ENCODE measurements around the gene LMO7. TPM values are rescaled to one million over a fixed set of nuclear protein-coding genes. Genes with fewer than 3 reads are reported as not detected.

Gene LMO7
- polyA plus RNA-seq, 5 donors, result 113 to 213 (median 199) TPM

GRCh38 chr13:75798353-75799255, 162.5 kb downstream of the LMO7 start:
- no peak for DNase-seq

DNA sequence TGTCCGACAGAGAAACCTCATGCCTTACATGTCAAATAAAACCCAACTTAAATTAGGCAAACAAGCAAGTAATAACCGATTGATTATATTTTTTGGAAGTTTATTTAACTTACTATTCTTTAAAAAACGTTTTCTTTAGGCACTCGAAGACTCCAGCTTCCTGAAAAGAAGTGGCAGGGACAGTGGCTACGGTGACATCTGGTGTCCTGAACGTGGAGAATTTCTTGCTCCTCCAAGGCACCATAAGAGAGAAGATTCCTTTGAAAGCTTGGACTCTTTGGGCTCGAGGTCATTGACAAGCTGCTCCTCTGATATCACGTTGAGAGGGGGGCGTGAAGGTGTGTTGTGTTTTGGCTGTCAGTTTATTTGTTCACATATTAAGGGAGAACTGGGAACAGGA, 164.4 kb downstream of the LMO7 start:
- DNase-seq, result no peak

DNA sequence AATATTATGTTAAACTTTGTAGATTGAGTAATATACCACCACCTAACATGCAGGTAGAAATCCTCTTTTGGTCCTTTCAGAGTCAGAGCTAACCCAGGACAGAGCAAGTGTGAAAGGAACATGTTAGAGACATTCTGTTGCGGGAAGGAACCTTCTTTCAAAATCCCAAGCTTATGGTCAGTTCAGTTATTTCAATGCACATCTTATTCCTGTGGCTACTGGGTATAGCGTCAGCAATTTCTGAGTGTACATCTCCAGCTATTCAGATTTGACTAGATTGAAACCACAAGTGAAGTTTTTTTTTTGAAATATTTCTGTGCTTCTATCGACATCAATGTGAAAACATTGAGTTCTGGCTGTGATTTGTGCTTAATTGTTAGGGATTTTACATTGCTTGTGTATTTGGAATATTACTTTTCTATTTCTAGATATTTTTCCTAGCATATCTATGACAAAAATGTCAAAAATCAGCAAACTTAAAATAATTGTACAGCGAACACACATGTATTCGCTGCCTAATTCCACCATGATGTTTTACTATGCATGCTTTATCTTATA, 165.3 kb downstream of the LMO7 start:
- no peak for DNase-seq

DNA sequence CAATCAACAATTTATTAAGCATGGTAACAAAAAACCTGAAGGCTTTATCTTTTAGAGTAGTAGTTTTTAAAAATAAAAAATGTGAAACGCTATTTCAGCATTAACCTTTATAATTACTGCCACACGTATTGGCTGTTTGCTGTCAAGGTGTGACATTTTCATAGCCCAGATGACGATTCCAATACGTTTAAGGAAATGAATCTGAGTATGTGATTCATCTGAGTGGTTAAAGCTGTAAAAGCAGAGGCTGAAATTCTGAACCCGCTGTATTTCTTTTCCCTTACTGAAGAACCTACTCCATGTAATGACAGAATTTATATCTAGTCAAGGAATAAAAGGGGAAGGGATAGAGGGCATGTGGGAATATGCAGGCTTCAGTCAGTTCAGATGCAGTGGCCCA, 166.0 kb downstream of the LMO7 start:
- DNase-seq, result no peak

DNA sequence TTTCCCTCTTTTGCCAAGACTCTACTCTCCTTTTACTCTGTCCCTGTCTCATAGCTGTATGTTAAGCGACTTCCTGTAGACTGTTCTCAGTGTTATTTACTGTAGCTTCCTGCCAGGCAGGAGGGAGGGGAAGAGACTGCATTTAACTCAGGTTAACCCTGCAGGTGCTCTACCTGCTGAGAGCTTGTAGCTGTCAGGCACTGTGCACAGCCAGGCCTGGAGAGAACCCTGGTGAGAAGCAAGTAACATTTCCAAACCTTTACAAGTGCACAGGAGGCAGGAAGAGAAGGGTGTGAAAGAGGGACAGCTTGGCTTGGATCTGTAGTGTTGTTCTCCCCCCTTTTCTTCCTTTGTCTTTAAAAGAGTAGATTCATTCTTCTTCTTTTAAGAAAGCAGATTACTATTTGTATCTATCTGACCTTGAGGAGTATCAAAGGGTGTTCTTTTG, 167.1 kb downstream of the LMO7 start:
- DNase-seq, result no peak

GRCh38 chr13:75804054-75804453, 167.9 kb downstream of the LMO7 start:
- DNase-seq, result no peak

DNA sequence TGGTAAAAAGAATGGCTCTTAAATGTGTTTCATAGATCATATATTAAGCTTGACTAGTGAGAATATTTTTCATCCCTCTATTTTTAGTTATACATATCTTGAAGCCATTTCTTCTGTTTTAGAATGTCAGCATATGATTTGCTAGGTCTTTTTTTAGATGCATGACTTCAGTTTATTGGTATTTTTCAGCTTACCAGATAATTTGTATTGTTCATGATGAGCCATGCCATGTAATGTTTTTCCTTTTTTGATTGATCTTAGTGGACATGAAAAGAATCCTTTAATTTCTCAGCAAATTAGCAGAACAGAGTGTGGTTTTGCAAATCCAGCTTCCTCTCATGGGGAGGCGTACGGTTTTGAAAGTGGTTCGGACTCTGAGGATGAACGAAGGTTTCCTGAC, 168.5 kb downstream of the LMO7 start:
- DNase-seq, result no peak

DNA sequence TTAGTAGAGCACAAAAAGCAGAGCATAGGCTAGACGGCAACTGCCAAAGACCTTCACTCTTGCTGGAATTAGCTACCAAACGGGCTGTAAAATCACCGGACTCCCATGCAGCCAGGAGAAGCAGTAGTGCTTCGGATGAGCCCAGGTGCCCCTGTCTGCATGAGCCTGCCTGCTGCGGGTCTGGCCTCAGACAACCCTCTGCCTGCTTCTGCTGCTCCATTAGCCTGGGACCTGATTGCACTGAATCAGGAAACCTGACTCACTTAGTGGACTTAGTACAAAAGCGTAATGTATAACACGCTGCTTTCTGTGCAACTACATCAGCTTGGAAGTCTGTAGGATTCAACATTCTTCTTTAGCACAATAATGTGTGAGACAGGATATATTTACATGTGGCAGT, 170.0 kb downstream of the LMO7 start:
- no peak for DNase-seq

- no peak for DNase-seq
Measured at GRCh38 chr13:75811361-75811760, 175.2 kb downstream of the LMO7 start.

DNA sequence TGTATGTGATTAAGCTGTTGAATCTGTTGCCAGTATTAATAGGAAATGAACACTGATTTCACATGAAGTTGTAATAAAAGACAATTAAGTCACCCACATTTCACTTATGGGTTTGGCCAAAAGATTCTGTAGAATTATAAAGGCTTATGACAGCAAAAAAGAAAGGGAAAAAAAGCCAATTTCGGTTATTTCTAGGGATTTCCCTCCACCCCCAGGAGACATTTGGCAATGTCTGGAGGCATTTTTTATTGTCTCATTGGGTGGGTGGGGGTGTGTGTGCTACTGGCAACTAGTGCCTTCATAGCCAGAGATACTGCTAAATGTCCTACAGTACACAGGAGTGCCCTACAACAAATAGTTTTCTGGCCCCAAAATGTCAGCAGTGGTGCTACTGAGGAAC, 175.7 kb downstream of the LMO7 start:
- DNase-seq, result no peak

GRCh38 chr13:75812751-75813181, 176.6 kb downstream of the LMO7 start:
- peak; percentile 46 to 47 for DNase-seq

GRCh38 chr13:75813323-75813722, 177.2 kb downstream of the LMO7 start:
- DNase-seq, result no peak

DNA sequence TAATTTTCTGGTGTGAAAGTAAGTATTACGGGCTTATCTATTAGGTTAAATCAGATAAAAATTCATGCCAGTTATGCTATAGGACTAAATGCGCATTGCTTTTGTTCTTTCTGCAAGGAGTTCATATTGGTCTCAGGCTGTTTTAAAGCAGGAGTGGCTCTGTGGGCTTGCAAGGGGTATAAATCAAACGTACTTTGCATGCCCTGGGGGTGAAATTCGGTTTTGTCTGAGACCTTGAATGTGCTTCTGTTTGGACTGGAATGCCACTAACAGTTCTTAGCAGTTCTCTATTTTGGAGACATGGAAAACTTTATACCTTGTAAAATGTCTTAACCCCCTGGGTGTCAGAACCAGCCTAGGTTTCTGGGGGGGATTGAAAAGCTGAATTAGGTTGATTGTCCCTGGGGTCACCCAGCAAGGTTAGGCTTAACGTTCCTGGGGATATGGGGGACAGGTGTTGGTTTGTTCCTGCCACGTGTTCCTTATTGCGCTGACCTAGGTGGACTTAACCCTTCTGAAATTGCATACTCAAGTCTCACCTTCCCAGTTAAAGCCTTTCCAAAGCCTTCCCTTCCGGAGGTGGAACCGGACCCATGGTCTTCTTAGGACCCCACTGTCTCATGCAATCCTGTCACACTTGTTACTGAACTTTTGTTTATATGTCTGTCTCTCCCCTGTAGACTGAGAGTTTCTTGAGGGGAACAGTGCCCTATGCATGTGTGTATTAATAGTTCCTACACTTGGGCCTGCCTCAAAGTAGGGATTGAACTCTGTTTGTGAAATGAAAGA, 182.2 kb downstream of the LMO7 start:
- DNase-seq, result no peak

- DNase-seq, result peak in 1 of 2 donors; percentile 19
Measured at GRCh38 chr13:75818968-75819225, 182.8 kb downstream of the LMO7 start.

- DNase-seq, result no peak
Measured at GRCh38 chr13:75825161-75825560, 189.0 kb downstream of the LMO7 start.

DNA sequence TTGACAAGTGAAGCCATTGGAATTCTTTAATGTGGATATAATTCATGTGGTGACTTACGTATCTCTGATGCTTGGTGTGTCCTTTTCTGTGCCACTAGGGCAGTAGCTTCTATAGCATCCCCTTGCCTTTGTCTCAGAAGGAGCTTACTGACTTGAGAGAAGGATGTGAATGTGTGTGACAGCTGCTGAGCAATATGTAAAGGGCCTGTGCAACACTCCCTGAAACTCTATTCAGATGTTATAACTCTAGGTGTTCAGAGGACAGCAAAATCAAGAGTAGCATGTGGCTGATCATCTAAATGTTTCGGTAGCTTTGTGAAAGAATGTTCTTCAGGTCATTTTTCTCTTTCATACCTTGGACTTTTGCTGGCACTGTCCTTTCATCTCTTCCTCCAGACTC, 189.5 kb downstream of the LMO7 start:
- DNase-seq, result no peak

DNA sequence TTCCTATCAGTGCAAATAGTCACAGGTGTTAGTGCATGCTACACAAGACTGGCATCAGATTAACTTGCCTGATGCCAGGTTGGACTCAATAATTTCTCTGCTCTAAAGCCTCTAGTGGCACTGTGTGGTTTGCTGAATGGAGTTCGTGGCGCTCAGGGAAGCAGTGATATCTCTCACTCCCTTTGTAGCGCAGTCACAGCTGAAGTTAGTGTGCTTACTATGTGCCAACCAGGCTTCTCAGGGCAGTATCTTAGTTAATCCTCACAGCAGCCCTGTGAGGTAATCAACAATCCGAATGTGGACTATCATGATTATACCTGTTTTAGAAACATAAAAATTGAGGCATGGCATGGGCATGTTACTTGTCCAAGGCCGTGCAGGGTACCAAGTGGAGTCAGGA, 190.3 kb downstream of the LMO7 start:
- no peak for DNase-seq

DNA sequence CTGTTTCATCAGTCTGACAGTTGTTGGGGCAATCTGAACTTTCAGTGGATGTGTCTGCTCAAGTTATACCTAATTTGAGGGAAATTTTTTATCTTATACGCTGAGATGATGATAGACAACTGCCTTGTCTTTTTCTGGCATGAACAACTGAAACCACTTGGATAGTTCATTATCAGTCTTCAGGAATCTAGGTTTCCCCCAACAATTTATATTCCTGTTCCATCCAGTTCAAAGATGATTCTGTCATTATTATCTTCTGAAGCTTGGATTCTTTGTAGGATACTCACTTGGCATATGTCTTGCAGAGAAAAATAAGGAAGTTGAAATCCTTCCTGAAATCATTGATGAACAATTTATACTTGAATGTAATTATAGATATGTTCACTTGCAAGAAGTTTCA, 193.7 kb downstream of the LMO7 start:
- DNase-seq, result no peak

DNA sequence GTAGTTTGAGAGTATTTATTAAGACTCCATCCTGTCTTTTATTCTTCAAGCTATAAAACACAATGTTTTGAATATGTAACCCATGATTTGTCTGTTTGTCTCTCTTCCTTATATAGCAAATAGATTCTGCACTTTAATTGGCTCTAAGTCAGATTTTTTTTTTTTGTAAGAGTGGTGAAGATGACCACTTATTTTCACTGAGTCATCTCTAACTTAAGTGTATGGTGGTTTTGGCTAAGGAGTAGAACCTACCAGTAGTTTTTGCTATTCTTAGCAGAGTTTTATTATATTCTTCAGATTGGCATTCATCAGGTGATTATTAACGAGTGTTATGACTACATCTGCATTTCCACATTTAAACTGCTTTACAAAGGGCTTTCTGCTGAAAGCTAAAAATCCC, 194.7 kb downstream of the LMO7 start:
- DNase-seq, result no peak

DNA sequence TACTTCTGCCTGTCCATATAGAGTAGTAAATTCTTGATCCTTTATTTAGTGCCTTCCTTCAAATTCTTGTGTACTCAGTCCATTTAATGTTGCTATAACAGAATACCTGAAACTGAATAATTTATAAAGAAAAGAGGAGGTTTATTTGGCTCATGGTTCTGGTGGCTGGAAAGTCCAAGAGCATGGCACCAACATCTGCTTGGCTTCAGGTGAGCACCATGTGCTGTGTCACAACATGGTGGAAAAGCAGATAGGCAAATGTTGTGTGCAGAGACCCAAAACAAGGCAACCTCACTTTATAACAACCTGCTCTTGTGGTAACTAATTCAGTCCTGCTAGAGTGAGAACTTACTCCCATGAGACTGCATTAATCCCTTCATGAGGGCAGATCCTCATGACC, 195.3 kb downstream of the LMO7 start:
- DNase-seq, result no peak

- no peak for DNase-seq
Measured at GRCh38 chr13:75832812-75833211, 196.7 kb downstream of the LMO7 start.

- peak; percentile 52 to 54 for DNase-seq
Measured at GRCh38 chr13:75836441-75836840, 200.3 kb downstream of the LMO7 start.

Measured in right lung (tissue), 5 donors.